Measurements from ENCODE around the gene KLLN.

- TF ChIP-seq CTCF (conservative IDR thresholded peaks at IDR 0.05) (no peak), EZH2 (IDR thresholded peaks at IDR 0.05; ENCODE audit: low read depth) (no peak)
Measured at GRCh38 chr10:87819289-87819585, 44.1 kb downstream of the KLLN start.
